HL-60 (cell line): ENCODE data around the gene GNAI2.

Source experiments
- DNase-seq, 2 experiments: peaks; one replicate each; pipeline ENCODE4 v3.0.0-alpha.2; 2010 to 2020; ENCODE audit warnings: low read depth in 1 of 2, low spot score in 1 of 2
- H3K27ac ChIP-seq: fragments of 250-450 bp; sonication (Bioruptor Pico); replicated peaks from 2 replicates; pipeline ENCODE4 v1.5.1; 2020; ENCODE audit warnings: mild to moderate bottlenecking, moderate library complexity
- H3K27me3 ChIP-seq: fragments of 250-450 bp; sonication (Bioruptor Pico); 2 replicates; pipeline ENCODE4 v1.5.1; 2021; ENCODE audit warnings: mild to moderate bottlenecking, moderate library complexity; ENCODE audit not compliant: insufficient read depth, poor library complexity, severe bottlenecking
- H3K4me3 ChIP-seq: replicated peaks from 2 replicates; pipeline ENCODE4 v1.5.1; 2011; ENCODE audit warnings: mild to moderate bottlenecking, control low read depth, low read length; ENCODE audit not compliant: insufficient read depth
- CTCF ChIP-seq: IDR thresholded peaks from one replicate; pipeline ENCODE4 v1.5.1; 2011; ENCODE audit warnings: low read length, control low read depth, inconsistent platforms; ENCODE audit not compliant: insufficient read depth
- GABPA ChIP-seq: IDR thresholded peaks from 2 replicates; pipeline ENCODE4 v1.6.1; 2012; ENCODE audit warnings: low read depth
- POLR2AphosphoS5 ChIP-seq: IDR thresholded peaks from 2 replicates; pipeline ENCODE4 v1.6.1; 2012; ENCODE audit warnings: low read depth
- REST ChIP-seq: IDR thresholded peaks from 2 replicates; pipeline ENCODE4 v1.6.1; 2012; ENCODE audit warnings: low read depth; ENCODE audit not compliant: insufficient replicate concordance
- SPI1 ChIP-seq: IDR thresholded peaks from 2 replicates; pipeline ENCODE4 v1.6.1; 2012; ENCODE audit warnings: low read depth, mild to moderate bottlenecking, borderline replicate concordance

Gene GNAI2

GRCh38 chr3:50219285-50219684 is 16.7 kb upstream of the GNAI2 start:
- H3K27me3 ChIP-seq: no peaks in the 10 kb centered on the region
- no peak overlapping the region for H3K27ac ChIP-seq
- TF ChIP-seq REST (no peak), CTCF (no peak), POLR2AphosphoS5 (no peak), SPI1 (no peak), GABPA (no peak)
- no peak for DNase-seq
- H3K4me3 ChIP-seq: no peak overlapping the region

- H3K4me3 ChIP-seq: no peak overlapping the region
- no peak overlapping the region for H3K27ac ChIP-seq
- no peaks in the 10 kb centered on the region for H3K27me3 ChIP-seq
- no peak for DNase-seq
- TF ChIP-seq SPI1 (no peak), CTCF (no peak), GABPA (no peak), POLR2AphosphoS5 (no peak), REST (no peak)
Measured at GRCh38 chr3:50220109-50220508, 15.9 kb upstream of the GNAI2 start.

- DNase-seq: no peak
- Histone ChIP-seq H3K27me3 (no peaks in the 10 kb centered on the region), H3K4me3 (no peak overlapping the region), H3K27ac (no peak overlapping the region)
- TF ChIP-seq REST: no peak
- no peak for TF ChIP-seq POLR2AphosphoS5
- TF ChIP-seq SPI1: no peak
- no peak for TF ChIP-seq GABPA
- no peak for TF ChIP-seq CTCF
Measured at GRCh38 chr3:50221051-50221410, 15.0 kb upstream of the GNAI2 start.
